PC-9 (cell line): ENCODE results near the gene CEP170B.

ENCODE experiments used
- CTCF ChIP-seq: fragments of 200-600 bp; sonication (generic); conservative IDR thresholded peaks from 2 replicates; pipeline ENCODE4 v1.6.1; 2017; ENCODE audit warnings: mixed run types, antibody characterized with exemption, mild to moderate bottlenecking, moderate library complexity
- EZH2 ChIP-seq: fragments of 200-600 bp; sonication (generic); IDR thresholded peaks from 2 replicates; pipeline ENCODE4 v1.8.0; 2017; ENCODE audit warnings: antibody characterized with exemption, low read depth

DNA sequence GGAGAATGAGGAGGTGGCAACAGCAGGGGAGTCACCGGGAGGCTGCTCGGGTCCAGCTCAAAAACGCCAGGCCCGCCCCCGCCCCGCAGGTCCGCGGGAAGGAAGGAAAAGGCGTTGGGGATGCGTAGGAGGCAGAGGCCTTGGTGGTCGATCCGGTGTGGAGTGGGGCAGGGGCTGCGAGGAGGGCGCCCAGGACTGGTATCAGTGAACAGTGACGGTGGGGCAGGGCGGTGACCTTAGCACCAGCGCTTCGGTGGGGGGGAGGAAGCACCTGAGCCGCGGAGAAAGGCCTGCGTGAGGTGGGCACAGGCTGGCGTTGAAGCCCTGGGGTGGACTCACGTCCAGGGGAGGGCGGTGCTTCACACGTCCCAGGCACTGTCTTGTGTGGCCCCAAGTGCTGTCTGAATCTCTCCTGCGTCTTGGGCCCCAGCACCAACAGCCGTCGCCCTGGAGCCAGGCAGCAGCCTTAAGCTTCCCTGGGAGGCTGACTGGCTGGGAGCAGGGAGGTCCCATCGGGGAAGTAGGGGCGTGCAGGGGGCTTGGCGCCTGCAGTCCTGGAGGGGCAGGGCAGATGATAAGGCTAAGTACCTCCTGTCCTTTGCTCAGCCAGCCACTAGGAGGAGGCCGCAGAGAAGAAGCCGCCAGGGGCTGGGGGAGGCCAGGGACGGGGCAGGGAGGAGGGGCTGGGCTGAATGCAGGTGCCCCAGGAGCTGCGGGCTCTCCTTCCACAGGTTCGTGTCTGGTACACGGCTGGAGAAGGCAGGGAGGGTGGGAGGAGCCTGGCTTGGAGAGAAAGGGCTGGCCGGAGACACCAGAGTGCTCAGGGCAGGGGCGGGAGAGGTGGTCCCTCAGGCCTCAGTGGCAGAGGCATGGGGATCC is 37.7 kb upstream of the CEP170B start:
- TF ChIP-seq CTCF (peak; percentile 53), EZH2 (no peak)
